Activated CD8-positive, alpha-beta T cell treated with anti-CD3 and anti-CD28 coated beads for 36 hours (primary cell): Measurements from ENCODE around the gene AGBL4. TPM values are rescaled to one million over a fixed set of nuclear protein-coding genes. Genes with fewer than 3 reads are reported as not detected.

ENCODE experiments used
- ATAC-seq: fragments of 200-7000 bp; cut with Tn5 transposase; one replicate; pipeline ENCODE4 v1.10.0; 2021; ENCODE audit warnings: mild to moderate bottlenecking, moderate library complexity
- CTCF ChIA-PET: fragments of 350-600 bp; sonication (Branson Sonifier 250); formaldehyde crosslinking; loops from one replicate; lab custom pipeline; 2021; ENCODE audit warnings: antibody characterized with exemption; lab: Charles Lee
- POLR2A ChIA-PET: fragments of 350-600 bp; sonication (Branson Sonifier 250); formaldehyde crosslinking; loops from one replicate; lab custom pipeline; 2021; ENCODE audit warnings: antibody characterized with exemption; lab: Charles Lee
- DNase-seq: peaks from one replicate; pipeline ENCODE4 v3.0.0-alpha.2; 2020
- H3K27ac Mint-ChIP-seq: one replicate; pipeline ENCODE4 v1.8.0; 2021; ENCODE audit warnings: mild to moderate bottlenecking, mixed read lengths
- H3K27me3 Mint-ChIP-seq: one replicate; pipeline ENCODE4 v1.8.0; 2021; ENCODE audit warnings: mixed read lengths
- H3K36me3 Mint-ChIP-seq: one replicate; pipeline ENCODE4 v1.8.0; 2021; ENCODE audit warnings: low read depth, mixed read lengths
- H3K4me1 Mint-ChIP-seq: one replicate; pipeline ENCODE4 v1.8.0; 2021; ENCODE audit warnings: low read depth, mixed read lengths
- H3K4me3 Mint-ChIP-seq: one replicate; pipeline ENCODE4 v1.8.0; 2021; ENCODE audit warnings: mild to moderate bottlenecking, moderate library complexity, mixed read lengths
- H3K9me3 Mint-ChIP-seq: one replicate; pipeline ENCODE4 v1.8.0; 2021; ENCODE audit warnings: mixed read lengths
- intact Hi-C: fragments of 100-400 bp; cut with micrococcal nuclease; formaldehyde crosslinking; loops from one replicate; pipeline ENCODE4 v1.10.0; 2022
- total RNA-seq, 2 experiments: library from RNA; stranded (reverse); gene quantifications; one replicate each; pipeline ENCODE4 v1.2.3, GENCODE V29; 2021
- TF ChIP-seq, protein P1 (sequence below): fragments of 200-600 bp; IDR thresholded peaks from one replicate; pipeline ENCODE4 v1.8.0; 2022; ENCODE audit warnings: antibody characterized with exemption, mild to moderate bottlenecking

Gene AGBL4
- total RNA-seq, 2 experiments from 2014 or later = 0.14 TPM; not detected in 1

DNA sequence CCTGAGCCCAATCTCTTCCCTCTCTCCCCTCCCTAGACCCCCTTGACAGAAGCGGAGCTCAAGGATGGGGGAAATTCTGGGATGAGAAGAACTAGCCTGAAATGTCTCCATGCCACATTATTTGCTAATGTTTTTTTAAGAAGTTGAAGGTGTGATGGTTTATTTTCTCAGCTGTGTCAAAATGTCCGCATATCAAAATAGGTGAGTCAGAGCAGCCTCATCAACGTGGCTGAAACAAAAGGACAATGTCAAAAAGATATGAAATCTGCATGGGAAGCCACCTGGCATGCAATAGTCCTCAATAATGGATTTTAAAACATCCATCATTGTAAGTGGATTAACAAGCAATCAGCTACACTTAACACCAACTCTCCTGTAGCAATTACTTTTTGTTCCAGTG is 1348.5 kb downstream of the AGBL4 start:
- ChIA-PET POLR2A (no interaction called here), CTCF (interaction anchor here (0.7 to 1.2 kb wide), 3 partner anchors 20 to 142 kb away, joined by 3 to 7 read pairs (median 3); no protein-coding TSS in a partner anchor)
- H3K27ac Mint-ChIP-seq = no peak overlapping the region
- H3K27me3 Mint-ChIP-seq = peaks cover 24% of the 10 kb centered on the region
- H3K4me1 Mint-ChIP-seq = no peaks in the 10 kb centered on the region
- no peaks in the 10 kb centered on the region for H3K36me3 Mint-ChIP-seq
- ATAC-seq = no peak
- intact Hi-C loops = loop anchor here (5.0 kb wide), 1 partner anchor 147 kb away; no protein-coding TSS in a partner anchor
- H3K4me3 Mint-ChIP-seq = no peak overlapping the region
- TF ChIP-seq, protein P1, sequence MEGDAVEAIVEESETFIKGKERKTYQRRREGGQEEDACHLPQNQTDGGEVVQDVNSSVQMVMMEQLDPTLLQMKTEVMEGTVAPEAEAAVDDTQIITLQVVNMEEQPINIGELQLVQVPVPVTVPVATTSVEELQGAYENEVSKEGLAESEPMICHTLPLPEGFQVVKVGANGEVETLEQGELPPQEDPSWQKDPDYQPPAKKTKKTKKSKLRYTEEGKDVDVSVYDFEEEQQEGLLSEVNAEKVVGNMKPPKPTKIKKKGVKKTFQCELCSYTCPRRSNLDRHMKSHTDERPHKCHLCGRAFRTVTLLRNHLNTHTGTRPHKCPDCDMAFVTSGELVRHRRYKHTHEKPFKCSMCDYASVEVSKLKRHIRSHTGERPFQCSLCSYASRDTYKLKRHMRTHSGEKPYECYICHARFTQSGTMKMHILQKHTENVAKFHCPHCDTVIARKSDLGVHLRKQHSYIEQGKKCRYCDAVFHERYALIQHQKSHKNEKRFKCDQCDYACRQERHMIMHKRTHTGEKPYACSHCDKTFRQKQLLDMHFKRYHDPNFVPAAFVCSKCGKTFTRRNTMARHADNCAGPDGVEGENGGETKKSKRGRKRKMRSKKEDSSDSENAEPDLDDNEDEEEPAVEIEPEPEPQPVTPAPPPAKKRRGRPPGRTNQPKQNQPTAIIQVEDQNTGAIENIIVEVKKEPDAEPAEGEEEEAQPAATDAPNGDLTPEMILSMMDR = no peak
- DNase-seq = no peak
- H3K9me3 Mint-ChIP-seq = no peaks in the 10 kb centered on the region

DNA sequence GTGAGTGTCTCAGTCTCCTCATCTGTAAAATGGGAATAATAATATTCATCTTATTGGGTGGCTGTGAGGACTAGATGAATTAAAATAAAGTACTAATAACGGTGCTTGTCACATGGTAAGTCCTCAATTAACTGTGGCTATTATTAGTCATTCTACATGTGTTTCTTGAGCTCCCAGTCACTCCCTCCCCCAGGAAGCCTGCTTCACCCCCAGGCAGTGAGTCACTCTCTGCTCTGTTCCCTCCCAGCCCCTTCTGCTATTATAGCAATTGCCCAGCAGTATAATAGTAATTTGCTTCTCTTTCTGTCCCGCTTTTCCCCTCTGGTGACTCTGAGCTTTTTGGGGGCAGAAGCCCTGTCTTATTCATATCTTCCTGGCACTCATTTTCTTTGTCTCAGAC is 1349.1 kb downstream of the AGBL4 start:
- intact Hi-C loops = loop anchor here (5.0 kb wide), 1 partner anchor 148 kb away; no protein-coding TSS in a partner anchor
- H3K36me3 Mint-ChIP-seq = no peaks in the 10 kb centered on the region
- DNase-seq = no peak
- H3K4me1 Mint-ChIP-seq = no peaks in the 10 kb centered on the region
- TF ChIP-seq, protein P1 = no peak
- no peak for ATAC-seq
- H3K27ac Mint-ChIP-seq = no peak overlapping the region
- no peaks in the 10 kb centered on the region for H3K9me3 Mint-ChIP-seq
- POLR2A ChIA-PET = no interaction called here
- H3K27me3 Mint-ChIP-seq = peaks cover 24% of the 10 kb centered on the region
- H3K4me3 Mint-ChIP-seq = no peak overlapping the region
- CTCF ChIA-PET = interaction anchor here (1.2 kb wide), 3 partner anchors 23 to 143 kb away, joined by 3 to 7 read pairs (median 4); no protein-coding TSS in a partner anchor

DNA sequence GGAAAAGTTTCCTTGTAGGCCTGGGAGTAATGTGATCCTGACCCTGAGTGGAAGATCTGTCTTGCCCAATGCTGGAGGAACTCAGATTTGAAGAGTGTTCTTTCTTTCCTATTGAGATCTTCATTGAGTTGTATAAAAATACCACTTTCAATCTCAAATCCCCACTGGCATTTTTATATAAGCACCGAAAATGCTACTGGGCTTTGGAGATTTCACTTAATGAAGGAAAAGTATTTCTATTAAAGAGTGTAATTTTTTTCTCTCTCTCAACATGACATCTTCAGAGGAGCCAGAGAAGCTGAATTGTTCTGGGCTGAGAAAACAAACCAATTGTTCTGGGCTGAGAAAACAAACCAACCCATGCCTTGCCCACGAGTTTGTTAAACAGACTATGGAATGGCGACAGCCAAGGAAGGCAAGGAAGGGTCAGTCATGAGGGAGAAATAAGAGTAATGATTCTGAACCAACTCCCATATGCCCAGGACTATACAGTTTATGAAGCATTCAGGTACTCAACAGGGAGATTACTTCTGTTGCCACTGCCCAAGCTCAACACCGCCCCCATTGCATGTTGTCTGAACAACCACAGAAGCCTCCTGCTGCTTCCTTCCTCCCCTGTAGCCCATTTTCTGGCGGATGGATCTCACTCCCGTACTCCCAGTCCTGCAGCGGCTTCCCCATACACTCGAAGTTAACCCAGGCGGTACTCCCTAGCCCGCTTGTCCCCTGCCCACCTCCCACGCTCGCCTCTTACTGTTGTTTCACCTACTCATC is 1350.2 kb downstream of the AGBL4 start:
- Mint-ChIP-seq H3K4me3 (no peak overlapping the region), H3K9me3 (no peaks in the 10 kb centered on the region), H3K27ac (no peak overlapping the region), H3K27me3 (peaks cover 25% of the 10 kb centered on the region), H3K36me3 (no peaks in the 10 kb centered on the region), H3K4me1 (no peaks in the 10 kb centered on the region)
- peak; percentile 5 for DNase-seq
- POLR2A ChIA-PET = no interaction called here
- CTCF ChIA-PET = interaction anchor here (1.2 kb wide), 1 partner anchor 37 kb away, joined by 4 read pairs; no protein-coding TSS in a partner anchor
- ATAC-seq = no peak
- TF ChIP-seq, protein P1 = no peak
- intact Hi-C loops = no loop called here

DNA sequence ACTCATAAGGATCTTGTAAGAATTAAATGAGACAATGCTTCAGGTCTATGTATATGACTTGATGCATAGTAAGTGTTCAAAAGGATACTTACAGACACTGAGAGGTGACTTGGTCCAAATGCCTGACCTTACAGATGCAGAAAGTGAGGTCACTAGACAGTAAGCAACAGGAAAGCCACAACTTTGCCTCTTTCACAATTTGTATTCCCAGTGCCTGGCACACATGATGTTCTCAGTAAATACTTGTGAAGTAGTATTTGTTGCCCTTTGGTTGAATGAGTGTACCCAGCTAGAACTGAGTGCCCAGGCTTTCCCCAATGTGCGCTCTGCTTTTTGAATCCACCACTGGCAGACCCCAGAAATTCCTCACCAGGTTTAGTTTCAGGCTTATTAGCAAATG is 1352.2 kb downstream of the AGBL4 start:
- TF ChIP-seq, protein P1 = no peak
- Mint-ChIP-seq H3K4me3 (no peak overlapping the region), H3K9me3 (no peaks in the 10 kb centered on the region), H3K36me3 (no peaks in the 10 kb centered on the region), H3K27ac (no peak overlapping the region), H3K27me3 (peaks cover 24% of the 10 kb centered on the region), H3K4me1 (no peaks in the 10 kb centered on the region)
- no peak for DNase-seq
- ChIA-PET POLR2A (no interaction called here), CTCF (interaction anchor here (1.5 kb wide), 1 partner anchor 146 kb away, joined by 3 read pairs; no protein-coding TSS in a partner anchor)
- intact Hi-C loops = loop anchor here (2.0 kb wide), 1 partner anchor 69 kb away; no protein-coding TSS in a partner anchor
- ATAC-seq = no peak
